GM18517 (cell line): Measurements from ENCODE around the gene PLXND1.
A peak's percentile ranks its signal among the peaks of the same experiment; 100 is the strongest.

Source experiments
- ATAC-seq: cut with Tn5 transposase; IDR thresholded peaks from one replicate; pipeline ENCODE4 v1.9.1; 2021; ENCODE audit warnings: mild to moderate bottlenecking, moderate library complexity; ENCODE audit not compliant: unreplicated experiment

The PLXND1 gene

GRCh38 chr3:129627350-129628168 lies 21.1 kb upstream of the PLXND1 start:
- peak; percentile 46 for ATAC-seq

GRCh38 chr3:129626744-129627349 lies 20.4 kb upstream of the PLXND1 start:
- peak; percentile 82 for ATAC-seq

DNA sequence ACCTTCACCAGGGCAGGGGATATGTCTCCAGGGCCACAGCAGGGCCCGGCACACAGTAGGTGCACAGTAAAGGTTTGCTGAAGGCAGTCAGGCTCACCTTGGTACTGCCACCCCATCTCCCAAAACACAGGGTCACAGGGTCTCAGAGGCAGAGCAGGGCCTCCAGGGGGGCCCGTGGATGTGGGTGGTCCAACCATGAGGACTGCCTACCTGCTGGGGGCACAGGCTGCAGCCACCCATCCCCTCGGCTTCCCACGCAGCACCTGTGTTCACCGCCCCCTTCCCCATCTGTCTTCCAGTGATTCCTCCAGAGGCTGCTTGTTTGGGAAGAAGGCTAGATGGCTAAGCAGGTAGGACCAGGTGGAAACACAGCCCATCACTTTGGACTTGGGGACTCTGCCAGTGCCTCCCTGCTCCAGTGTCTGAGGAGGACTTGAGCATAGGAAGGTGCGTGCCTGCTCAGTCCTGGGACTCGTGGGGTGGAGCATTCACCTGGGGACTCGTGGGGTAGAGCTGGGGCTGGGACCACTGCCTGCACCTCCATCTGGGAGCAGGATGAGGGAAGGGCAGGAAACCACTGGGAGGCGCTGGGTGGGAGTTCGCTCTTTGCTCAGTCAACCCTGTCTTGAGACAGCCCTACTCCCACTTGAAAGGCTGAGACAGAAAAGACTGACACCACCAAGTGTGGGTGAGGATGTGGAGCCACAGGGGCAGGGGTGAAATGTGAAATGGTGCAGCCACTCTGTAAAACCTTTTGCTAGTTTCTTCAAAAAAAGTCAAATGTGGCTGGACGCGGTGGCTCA lies 18.8 kb upstream of the PLXND1 start:
- ATAC-seq, result no peak

DNA sequence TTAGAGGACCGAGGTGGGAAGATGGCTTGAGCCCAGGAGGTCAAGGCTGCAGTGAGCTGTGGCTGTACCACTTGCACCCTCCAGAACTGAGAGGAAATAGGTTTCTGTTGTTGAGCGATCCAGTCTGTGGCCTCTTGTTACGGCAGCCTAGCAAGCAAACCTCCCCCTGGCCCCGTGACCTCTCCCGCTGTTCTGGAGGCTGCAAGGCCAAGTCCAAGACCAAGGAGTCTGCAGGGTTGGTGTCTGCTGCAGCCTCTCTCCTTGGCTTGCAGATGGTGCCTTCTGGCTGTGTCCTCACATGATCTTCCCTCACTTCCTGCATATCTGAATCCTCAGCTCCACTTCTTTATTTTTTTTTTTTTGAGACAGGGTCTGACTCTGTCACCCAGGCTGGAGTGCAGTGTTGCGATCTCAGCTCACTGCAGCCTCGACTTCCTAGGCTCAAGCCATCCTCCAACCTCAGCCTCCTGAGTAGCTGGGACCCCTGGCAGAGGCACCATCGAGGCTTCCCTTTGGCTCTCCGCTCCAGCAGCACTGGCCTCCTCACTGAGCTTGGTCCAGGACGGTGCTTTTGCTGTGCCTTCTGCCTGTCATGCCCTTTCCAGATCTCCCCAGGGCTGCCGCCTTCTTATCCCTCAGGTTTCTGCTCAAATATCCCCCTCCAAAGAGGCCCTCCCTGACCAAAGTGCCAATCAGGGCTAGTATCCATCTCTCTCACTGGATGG lies 18.0 kb upstream of the PLXND1 start:
- ATAC-seq, result no peak

GRCh38 chr3:129623447-129624118 lies 17.1 kb upstream of the PLXND1 start:
- ATAC-seq, result no peak

GRCh38 chr3:129622933-129623332 lies 16.5 kb upstream of the PLXND1 start:
- ATAC-seq, result no peak

DNA sequence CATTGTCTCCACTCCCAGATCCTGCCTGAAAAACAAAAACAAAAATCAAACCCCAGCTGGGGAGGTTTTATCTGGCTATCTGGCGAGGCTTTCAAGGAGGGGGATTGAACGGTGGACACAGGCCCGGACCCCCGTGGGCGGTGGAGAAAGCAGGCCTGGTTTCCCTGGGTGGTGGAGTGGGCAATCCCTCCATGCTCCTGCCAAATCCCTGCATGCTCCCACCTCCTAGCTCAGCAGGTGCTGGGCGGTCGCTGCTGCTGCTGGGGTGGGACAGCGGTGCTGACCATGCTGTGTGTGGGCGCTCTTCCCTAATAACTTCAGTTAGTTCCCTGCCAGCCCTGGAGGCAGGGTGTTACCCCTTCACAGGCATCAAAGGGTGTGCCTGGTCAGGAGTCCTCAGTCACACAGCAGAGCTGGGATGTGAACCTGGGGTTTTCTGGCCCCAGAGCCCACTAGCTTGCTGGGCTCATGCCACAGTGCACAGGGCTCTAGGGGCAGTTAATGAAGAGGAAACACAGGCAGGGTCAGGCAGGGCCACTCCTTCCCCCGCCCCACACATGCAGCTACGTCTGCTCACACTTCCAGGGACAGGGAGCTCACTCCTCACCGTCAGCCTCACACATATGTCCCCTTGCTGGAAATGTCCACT lies 15.9 kb upstream of the PLXND1 start:
- no peak for ATAC-seq

DNA sequence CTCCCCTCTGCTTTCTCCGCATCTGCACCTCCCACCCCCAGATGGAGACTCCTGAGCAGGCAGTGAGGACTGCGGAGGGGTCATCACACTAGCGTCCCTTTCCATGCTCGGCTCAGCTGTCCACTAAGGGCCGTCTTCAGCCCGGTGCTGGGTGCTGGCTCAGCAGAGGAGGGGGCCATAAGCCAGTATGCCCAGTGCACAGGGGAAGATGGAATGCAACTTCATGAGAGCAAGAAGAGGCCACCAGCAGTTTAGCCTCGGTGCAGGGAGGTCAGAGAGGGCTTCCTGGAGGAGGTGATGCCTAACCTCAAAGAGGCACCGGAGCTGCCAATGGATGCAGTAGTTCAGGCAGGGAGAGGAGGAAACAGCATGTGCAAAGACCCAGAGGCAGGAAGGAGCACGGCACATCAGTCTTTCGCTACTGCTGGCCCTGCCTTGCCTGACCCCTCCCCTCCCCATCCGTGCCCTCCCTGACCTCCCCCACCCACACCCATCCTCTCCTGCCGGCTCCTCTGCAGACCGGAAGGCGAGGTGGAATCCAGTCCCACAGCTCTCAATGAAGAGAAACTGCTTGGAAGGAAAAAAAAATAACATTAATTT lies 15.2 kb upstream of the PLXND1 start:
- no peak for ATAC-seq

DNA sequence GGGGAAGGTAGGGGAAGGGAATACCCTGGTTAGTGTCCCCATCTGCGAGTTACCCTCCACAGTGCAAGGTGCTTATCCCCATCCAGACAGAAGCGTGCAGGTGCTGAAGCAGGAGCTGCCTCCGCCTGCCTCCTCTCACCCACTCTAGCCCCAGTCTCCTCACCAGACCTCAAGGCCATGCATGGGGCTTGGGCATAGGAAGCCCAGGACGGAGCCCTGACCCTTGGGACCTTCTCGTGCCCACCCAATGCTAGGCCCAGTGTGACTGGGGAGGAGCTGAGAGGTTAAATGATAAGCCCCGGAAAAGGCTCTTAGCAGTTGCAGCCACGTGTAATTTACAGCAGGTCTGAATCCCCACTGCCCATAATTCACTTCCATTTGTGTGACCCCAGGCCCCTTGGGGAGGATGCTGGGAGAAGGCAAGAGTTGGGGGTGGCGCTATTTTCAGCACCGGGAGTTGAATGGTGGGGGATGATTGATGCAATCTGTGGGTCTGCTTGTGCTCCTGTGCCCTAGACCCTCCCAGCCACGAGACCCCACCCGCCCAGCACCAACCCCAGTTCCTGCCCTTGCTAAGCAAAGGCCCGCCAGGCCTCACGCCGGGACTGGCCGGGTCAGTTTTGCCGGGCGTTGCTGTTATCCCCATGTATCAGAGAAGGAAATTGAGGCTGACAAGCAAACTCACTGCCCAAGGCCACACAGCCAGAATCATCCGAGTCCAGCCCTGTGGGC lies 14.5 kb upstream of the PLXND1 start:
- ATAC-seq, result no peak

DNA sequence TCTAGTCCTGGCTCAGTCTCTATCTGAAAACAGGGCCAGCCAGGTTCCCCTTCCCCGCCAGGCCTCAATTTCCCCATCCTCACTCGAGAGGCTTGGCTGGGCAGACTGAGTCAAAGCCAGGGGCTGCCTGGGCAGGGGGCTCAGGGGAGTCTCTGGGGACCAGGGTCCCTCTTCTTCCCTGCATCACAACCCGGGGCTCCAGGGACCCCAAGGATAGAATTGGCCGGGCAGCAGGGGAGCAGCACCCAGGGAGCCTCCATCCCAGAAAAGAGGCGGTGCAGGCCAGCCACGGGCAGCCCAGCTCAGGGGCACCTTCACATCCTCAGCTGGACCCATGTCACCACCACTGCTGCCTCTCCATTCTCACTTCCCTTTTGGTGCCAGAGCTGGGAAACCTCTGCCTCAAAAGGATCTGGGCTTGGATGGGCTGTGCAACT lies 13.3 kb upstream of the PLXND1 start:
- ATAC-seq, result no peak

DNA sequence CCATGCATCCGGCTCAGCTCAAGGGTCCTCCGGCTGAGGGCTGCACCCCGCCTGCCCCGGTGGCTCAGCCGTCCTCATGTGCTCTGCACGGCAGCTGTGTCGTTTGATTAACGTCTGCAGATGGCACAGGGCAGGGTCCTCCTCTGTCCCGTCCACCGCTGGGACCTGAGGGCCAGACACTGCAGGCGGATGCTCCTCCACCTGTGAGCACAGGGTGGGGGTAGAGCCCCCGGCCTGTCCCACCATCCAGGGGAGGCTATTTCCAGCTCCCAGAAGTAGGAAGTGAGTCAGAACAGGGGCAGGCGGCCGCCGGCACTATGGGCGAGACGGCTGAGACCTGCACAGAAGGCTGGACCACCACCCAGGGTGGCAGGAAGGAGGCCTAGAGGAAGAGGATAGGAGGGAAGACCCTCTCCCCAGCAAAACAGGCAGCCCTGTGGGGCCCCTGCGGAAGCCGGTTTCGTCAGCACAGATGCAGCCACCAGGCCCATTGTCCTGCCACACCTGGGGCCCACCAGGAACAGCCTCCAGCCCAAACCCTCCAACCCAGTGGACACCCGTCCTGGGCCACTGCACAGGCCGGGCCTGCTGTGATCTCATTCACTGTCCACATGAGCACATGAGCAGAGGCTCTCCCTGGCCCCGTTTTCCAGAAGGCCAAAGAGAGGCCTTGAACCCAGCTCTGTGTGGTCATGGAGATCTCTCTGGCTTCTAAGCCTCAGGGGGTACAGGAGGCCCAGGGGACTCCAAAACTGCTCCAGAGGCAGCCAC lies 12.6 kb upstream of the PLXND1 start:
- no peak for ATAC-seq

DNA sequence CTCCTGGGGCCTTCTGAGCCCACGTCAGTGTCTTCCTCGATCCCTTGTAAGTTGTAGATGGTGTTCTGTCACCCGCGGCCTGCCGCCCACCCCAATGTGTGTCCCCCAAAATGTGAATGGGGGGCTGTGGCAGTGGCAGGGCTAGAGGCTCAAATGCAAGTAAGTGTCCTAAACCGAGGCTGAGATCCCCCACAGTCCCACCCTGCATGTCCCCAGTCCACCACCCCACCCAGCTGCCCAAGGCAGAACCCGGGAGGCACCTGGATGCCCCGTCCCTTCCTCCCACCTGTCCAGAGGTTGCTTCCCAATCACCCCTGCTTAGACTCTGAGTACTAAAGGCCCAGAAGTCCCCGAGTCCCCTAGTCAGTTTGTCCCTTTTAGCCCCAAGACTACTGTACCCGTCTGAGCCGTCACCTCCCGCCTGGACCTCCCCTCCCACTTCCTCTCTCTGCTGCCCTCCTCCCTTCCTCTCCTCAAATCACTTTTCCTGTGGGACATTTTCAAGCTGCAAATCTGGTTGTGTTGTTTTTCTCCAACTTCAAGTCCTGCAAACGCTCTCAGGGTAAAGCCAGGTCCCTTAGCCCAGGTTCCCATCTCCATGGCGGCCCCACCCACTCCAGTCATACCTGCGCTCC lies 11.8 kb upstream of the PLXND1 start:
- ATAC-seq, result no peak

DNA sequence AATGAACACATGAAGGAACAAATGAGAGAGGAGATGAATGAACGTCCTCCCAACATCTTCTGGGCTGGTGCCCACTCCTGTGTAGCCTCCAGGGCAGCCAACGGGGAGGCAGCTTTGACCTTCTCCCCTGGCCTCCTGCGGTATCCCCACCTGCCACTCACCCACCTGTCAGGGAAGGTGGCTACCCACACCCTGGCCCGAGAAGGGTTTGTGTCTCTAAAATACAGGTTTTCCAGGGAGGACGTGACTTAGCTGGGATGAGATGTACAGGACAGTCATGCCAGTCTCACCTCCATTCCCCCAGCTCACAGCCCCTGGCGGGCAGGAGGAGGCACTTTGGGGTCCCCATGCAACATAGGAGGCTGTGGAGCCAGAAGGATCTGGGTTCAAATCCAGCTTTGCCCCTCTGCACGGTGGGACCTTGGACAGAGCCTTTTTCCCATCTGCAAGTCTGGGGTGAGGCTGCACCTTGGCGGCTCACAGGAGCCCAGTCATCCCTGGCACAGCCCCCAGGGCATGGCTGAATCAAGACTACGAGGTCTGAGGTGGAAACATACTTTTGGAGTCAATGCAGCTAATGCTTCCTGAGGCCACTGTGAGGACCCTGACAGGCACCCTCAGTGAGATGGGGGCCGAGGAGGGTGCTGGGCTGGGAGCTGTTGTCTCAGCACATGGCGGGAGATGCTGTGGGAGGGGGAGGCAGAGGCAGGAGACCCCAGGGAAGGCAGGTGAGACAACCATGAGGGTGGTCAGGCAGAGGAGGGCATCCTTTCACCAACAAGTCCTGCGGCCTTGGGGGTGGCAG lies 11.1 kb upstream of the PLXND1 start:
- no peak for ATAC-seq

- ATAC-seq, result no peak
These were observed 10.2 kb upstream of the PLXND1 start for GRCh38 chr3:129616713-129617112.

GRCh38 chr3:129616291-129616690 lies 9.8 kb upstream of the PLXND1 start:
- ATAC-seq, result no peak

DNA sequence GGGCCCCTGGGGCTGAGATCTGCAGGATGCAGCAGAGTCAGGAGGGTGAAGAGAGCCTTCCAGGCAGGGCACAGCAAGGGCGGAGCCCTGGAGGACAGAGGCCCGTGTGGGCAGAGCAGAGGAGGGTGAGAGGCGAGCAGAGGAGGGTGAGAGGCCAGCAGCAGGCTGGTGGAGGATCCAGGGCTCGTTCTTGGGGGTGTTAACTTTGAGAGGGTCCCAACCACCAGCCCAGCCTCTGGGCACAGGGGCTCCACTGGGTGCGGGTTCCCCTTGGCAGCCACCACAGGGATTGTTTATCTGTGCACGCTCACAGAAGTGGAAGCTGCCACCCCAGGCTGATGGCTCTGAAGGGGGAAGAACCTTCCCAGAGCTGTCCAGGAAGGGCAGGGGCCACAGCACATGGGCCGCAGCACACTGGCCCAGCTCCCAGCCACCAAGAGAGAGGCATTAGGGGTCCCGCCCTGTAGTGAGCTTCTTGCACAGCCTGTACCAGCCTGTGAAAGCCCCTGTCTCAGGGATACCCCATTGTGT lies 9.3 kb upstream of the PLXND1 start:
- ATAC-seq, result no peak

DNA sequence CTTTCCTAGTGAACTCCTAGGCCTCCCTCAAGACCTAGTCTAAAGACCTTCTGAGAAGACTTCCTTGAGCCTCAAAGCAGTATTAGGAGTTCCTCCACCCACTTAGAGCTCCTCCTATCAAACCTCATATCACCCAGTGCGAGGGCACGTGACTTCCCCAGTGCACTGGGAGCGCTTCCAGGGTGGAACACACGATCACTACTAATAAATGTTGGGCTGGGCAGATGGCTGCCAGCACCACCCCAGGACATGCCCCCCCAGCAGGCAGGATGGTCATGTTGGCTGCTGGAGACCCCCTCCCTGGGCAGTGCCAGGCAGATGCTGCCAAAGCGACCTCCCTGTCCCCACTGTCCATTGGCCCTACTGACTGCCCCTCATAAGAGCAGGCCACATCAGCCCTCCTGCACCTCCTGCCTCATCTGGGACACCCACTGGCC lies 8.5 kb upstream of the PLXND1 start:
- ATAC-seq, result no peak
